HepG2 (cell line): ENCODE measurements around the gene AHCYL2.

Experiments used
- CTCF ChIP-seq: sonication (generic); formaldehyde crosslinking; IDR thresholded peaks from 2 replicates; pipeline ENCODE4 v1.5.0; 2020; ENCODE audit warnings: mild to moderate bottlenecking, missing genetic modification reagents, moderate library complexity
- MAFF ChIP-seq: IDR thresholded peaks from 2 replicates; pipeline ENCODE4 v1.6.1; 2011; ENCODE audit warnings: low read depth, low read length, improper control_type of control experiment
- MAFK ChIP-seq, 2 experiments: IDR thresholded peaks in 1 of 2; conservative IDR thresholded peaks in 1 of 2; 2 replicates each; pipeline ENCODE4 v1.6.1; 2011; ENCODE audit warnings: improper control_type of control experiment in 2 of 2, low read length in 2 of 2
- MATR3 ChIP-seq: sonication (generic); formaldehyde crosslinking; IDR thresholded peaks from 2 replicates; pipeline ENCODE4 v1.4.0; 2020; ENCODE audit warnings: missing genetic modification reagents
- MYC ChIP-seq: sonication (generic); formaldehyde crosslinking; IDR thresholded peaks from 2 replicates; pipeline ENCODE4 v1.9.0; 2021; ENCODE audit warnings: missing genetic modification reagents, borderline replicate concordance
- NFKB2 ChIP-seq: sonication (generic); formaldehyde crosslinking; IDR thresholded peaks from 2 replicates; pipeline ENCODE4 v1.4.0; 2020; ENCODE audit warnings: missing genetic modification reagents, borderline replicate concordance
- NR2F1 ChIP-seq, 2 experiments: fragments of 450-650 bp in 1 of 2; formaldehyde crosslinking in 1 of 2; IDR thresholded peaks; 2 replicates each; pipeline versions ENCODE4 v1.5.0 to v1.6.1; 2016 to 2020; ENCODE audit warnings: mild to moderate bottlenecking in 1 of 2, missing compliant biosample characterization in 1 of 2, missing genetic modification reagents in 1 of 2, moderate library complexity in 1 of 2
- PCBP1 ChIP-seq: fragments of 200-400 bp; formaldehyde crosslinking; IDR thresholded peaks from 2 replicates; pipeline ENCODE4 v1.6.1; 2017; ENCODE audit warnings: mild to moderate bottlenecking, low read depth, low read length, borderline replicate concordance
- ZBTB21 ChIP-seq: sonication (generic); formaldehyde crosslinking; IDR thresholded peaks from 2 replicates; pipeline ENCODE4 v1.4.0; 2020; ENCODE audit warnings: missing genetic modification reagents
- ZNF121 ChIP-seq: sonication (generic); formaldehyde crosslinking; IDR thresholded peaks from 2 replicates; pipeline ENCODE4 v1.5.0; 2020; ENCODE audit warnings: mild to moderate bottlenecking, missing genetic modification reagents
- ZNF607 ChIP-seq: sonication (generic); formaldehyde crosslinking; IDR thresholded peaks from 2 replicates; pipeline ENCODE4 v1.5.1; 2020; ENCODE audit warnings: missing genetic modification reagents, mild to moderate bottlenecking, borderline replicate concordance
- TF ChIP-seq, protein P1 (sequence below), 2 experiments: IDR thresholded peaks; 2 replicates each; pipeline ENCODE4 v1.6.1; 2011 to 2012; ENCODE audit warnings: low read length in 2 of 2, borderline replicate concordance in 1 of 2, low read depth in 1 of 2, mild to moderate bottlenecking in 1 of 2, moderate library complexity in 1 of 2
- TF ChIP-seq, protein P2 (sequence below): sonication (generic); formaldehyde crosslinking; IDR thresholded peaks from 2 replicates; pipeline ENCODE4 v1.4.0; 2020; ENCODE audit warnings: missing genetic modification reagents

GRCh38 chr7:129468547-129468946 lies 243.7 kb downstream of the AHCYL2 start:
- TF ChIP-seq NR2F1 (CRISPR knock-in tag; IDR thresholded peaks at IDR 0.05) (no peak), MYC (CRISPR knock-in tag) (no peak), MATR3 (CRISPR knock-in tag) (no peak), MAFF (no peak), ZNF121 (CRISPR knock-in tag) (no peak), CTCF (no peak), ZBTB21 (CRISPR knock-in tag) (no peak), PCBP1 (no peak), NFKB2 (CRISPR knock-in tag) (no peak), MAFK (conservative IDR thresholded peaks at IDR 0.05 in 1 of 2, IDR thresholded peaks at IDR 0.05 in 1 of 2; ENCODE audit: low read length in 2 of 2) (no peak), ZNF607 (CRISPR knock-in tag) (no peak)
- TF ChIP-seq, protein P1, sequence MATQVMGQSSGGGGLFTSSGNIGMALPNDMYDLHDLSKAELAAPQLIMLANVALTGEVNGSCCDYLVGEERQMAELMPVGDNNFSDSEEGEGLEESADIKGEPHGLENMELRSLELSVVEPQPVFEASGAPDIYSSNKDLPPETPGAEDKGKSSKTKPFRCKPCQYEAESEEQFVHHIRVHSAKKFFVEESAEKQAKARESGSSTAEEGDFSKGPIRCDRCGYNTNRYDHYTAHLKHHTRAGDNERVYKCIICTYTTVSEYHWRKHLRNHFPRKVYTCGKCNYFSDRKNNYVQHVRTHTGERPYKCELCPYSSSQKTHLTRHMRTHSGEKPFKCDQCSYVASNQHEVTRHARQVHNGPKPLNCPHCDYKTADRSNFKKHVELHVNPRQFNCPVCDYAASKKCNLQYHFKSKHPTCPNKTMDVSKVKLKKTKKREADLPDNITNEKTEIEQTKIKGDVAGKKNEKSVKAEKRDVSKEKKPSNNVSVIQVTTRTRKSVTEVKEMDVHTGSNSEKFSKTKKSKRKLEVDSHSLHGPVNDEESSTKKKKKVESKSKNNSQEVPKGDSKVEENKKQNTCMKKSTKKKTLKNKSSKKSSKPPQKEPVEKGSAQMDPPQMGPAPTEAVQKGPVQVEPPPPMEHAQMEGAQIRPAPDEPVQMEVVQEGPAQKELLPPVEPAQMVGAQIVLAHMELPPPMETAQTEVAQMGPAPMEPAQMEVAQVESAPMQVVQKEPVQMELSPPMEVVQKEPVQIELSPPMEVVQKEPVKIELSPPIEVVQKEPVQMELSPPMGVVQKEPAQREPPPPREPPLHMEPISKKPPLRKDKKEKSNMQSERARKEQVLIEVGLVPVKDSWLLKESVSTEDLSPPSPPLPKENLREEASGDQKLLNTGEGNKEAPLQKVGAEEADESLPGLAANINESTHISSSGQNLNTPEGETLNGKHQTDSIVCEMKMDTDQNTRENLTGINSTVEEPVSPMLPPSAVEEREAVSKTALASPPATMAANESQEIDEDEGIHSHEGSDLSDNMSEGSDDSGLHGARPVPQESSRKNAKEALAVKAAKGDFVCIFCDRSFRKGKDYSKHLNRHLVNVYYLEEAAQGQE (IDR thresholded peaks at IDR 0.05; ENCODE audit: borderline replicate concordance in 1 of 2, low read depth in 1 of 2, low read length in 2 of 2): no peak
- TF ChIP-seq, protein P2, sequence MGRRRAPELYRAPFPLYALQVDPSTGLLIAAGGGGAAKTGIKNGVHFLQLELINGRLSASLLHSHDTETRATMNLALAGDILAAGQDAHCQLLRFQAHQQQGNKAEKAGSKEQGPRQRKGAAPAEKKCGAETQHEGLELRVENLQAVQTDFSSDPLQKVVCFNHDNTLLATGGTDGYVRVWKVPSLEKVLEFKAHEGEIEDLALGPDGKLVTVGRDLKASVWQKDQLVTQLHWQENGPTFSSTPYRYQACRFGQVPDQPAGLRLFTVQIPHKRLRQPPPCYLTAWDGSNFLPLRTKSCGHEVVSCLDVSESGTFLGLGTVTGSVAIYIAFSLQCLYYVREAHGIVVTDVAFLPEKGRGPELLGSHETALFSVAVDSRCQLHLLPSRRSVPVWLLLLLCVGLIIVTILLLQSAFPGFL (CRISPR knock-in tag): no peak
